Osteoblast (primary cell): ENCODE results near the gene EFHB. TPM values are rescaled to one million over a fixed set of nuclear protein-coding genes. Genes with fewer than 3 reads are reported as not detected.
"Not testable (repeated sequence)": the region's sequence is repeated elsewhere in the genome, so short reads cannot be mapped to it uniquely, and the experiment has no call there.

ENCODE experiments used
- DNase-seq: peaks from one replicate; pipeline ENCODE4 v3.0.0; 2011; ENCODE audit warnings: low spot score, mixed read lengths; ENCODE audit not compliant: insufficient read length; ENCODE audit errors: missing footprints
- H2AFZ ChIP-seq: 2 replicates; pipeline ENCODE4 v1.6.0; 2011; ENCODE audit warnings: mild to moderate bottlenecking, low read length
- H3K27ac ChIP-seq: 2 replicates; pipeline ENCODE4 v1.5.1; 2011; ENCODE audit warnings: mild to moderate bottlenecking, low read depth, low read length, moderate library complexity
- H3K27me3 ChIP-seq: 2 replicates; pipeline ENCODE4 v1.6.0; 2012; ENCODE audit warnings: mild to moderate bottlenecking, control low read depth, inconsistent platforms, low read length, moderate library complexity; ENCODE audit not compliant: insufficient read depth
- H3K36me3 ChIP-seq: 2 replicates; pipeline ENCODE4 v1.5.1; 2011; ENCODE audit warnings: mild to moderate bottlenecking, low read length, control low read depth, moderate library complexity; ENCODE audit not compliant: insufficient read depth
- H3K4me1 ChIP-seq: 2 replicates; pipeline ENCODE4 v1.5.1; 2011; ENCODE audit warnings: mild to moderate bottlenecking, low read length, control low read depth, moderate library complexity; ENCODE audit not compliant: insufficient read depth
- H3K4me2 ChIP-seq: 2 replicates; pipeline ENCODE4 v1.6.0; 2011; ENCODE audit warnings: mild to moderate bottlenecking, low read length; ENCODE audit not compliant: insufficient read depth
- H3K4me3 ChIP-seq: fragments of 200-600 bp; sonication (generic); 3 replicates; pipeline ENCODE4 v1.5.1; 2012; ENCODE audit warnings: mild to moderate bottlenecking, low read length, inconsistent platforms; ENCODE audit not compliant: insufficient read depth
- H3K79me2 ChIP-seq: 2 replicates; pipeline ENCODE4 v1.6.0; 2012; ENCODE audit warnings: mild to moderate bottlenecking, low read length, control low read depth, inconsistent platforms; ENCODE audit not compliant: insufficient read depth
- H3K9me3 ChIP-seq: 2 replicates; pipeline ENCODE4 v1.5.1; 2011; ENCODE audit warnings: low read depth, low read length, control low read depth
- H4K20me1 ChIP-seq: 2 replicates; pipeline ENCODE4 v1.6.0; 2012; ENCODE audit warnings: mild to moderate bottlenecking, low read length, control low read depth; ENCODE audit not compliant: insufficient read depth
- CTCF ChIP-seq: IDR thresholded peaks from 2 replicates; pipeline ENCODE4 v1.5.1; 2011; ENCODE audit warnings: mild to moderate bottlenecking, low read depth, low read length, moderate library complexity; ENCODE audit errors: extremely low read depth
- total RNA-seq: library from RNA; depleted of rRNA; stranded (reverse); fragments of >200 nt; gene quantifications from 2 replicates; pipeline ENCODE4 v1.2.3, GENCODE V29; 2012

EFHB gene
- total RNA-seq, 1 donor, result 1.8 TPM

GRCh38 chr3:19907523-19907922 is 26.5 kb downstream of the EFHB start:
- Histone ChIP-seq H4K20me1 (no peaks in the 10 kb centered on the region), H3K4me3 (no peak overlapping the region), H3K27me3 (no peaks in the 10 kb centered on the region), H2AFZ (no peak overlapping the region), H3K9me3 (no peaks in the 10 kb centered on the region), H3K36me3 (no peaks in the 10 kb centered on the region), H3K27ac (no peak overlapping the region), H3K79me2 (no peaks in the 10 kb centered on the region), H3K4me1 (no peaks in the 10 kb centered on the region), H3K4me2 (no peak overlapping the region)
- TF ChIP-seq CTCF, result no peak
- DNase-seq, result no peak

- TF ChIP-seq CTCF, result no peak
- peaks cover 1% of the 10 kb centered on the region for H3K4me1 ChIP-seq
Observed at GRCh38 chr3:19903649-19904048, 30.4 kb downstream of the EFHB start.

GRCh38 chr3:19901918-19902317 is 32.1 kb downstream of the EFHB start:
- no peak overlapping the region for H3K4me2 ChIP-seq
- H3K9me3 ChIP-seq, result no peaks in the 10 kb centered on the region
- TF ChIP-seq CTCF, result no peak
- no peak overlapping the region for H2AFZ ChIP-seq
- H3K4me1 ChIP-seq, result peaks cover 5% of the 10 kb centered on the region
- DNase-seq, result no peak
- H4K20me1 ChIP-seq, result no peaks in the 10 kb centered on the region
- no peaks in the 10 kb centered on the region for H3K36me3 ChIP-seq
- H3K27ac ChIP-seq, result no peak overlapping the region
- H3K79me2 ChIP-seq, result no peaks in the 10 kb centered on the region
- H3K4me3 ChIP-seq, result no peak overlapping the region
- no peaks in the 10 kb centered on the region for H3K27me3 ChIP-seq

More at GRCh38 chr3:19903649-19904048, 30.4 kb downstream of the EFHB start:
- no peaks in the 10 kb centered on the region for H3K27me3 ChIP-seq
- no peak overlapping the region for H3K27ac ChIP-seq
- H4K20me1 ChIP-seq, result no peaks in the 10 kb centered on the region
- H3K9me3 ChIP-seq, result no peaks in the 10 kb centered on the region
- DNase-seq, result no peak
- H3K4me3 ChIP-seq, result no peak overlapping the region
- H3K36me3 ChIP-seq, result no peaks in the 10 kb centered on the region
- no peak overlapping the region for H3K4me2 ChIP-seq
- no peaks in the 10 kb centered on the region for H3K79me2 ChIP-seq
- no peak overlapping the region for H2AFZ ChIP-seq

- Histone ChIP-seq H4K20me1 (no peaks in the 10 kb centered on the region), H3K4me1 (peaks cover 5% of the 10 kb centered on the region), H2AFZ (no peak overlapping the region), H3K27me3 (no peaks in the 10 kb centered on the region), H3K9me3 (no peaks in the 10 kb centered on the region), H3K4me2 (no peak overlapping the region), H3K4me3 (no peak overlapping the region), H3K27ac (no peak overlapping the region), H3K36me3 (no peaks in the 10 kb centered on the region), H3K79me2 (no peaks in the 10 kb centered on the region)
- no peak for DNase-seq
- TF ChIP-seq CTCF, result no peak
Observed at GRCh38 chr3:19901337-19901736, 32.7 kb downstream of the EFHB start.

- H3K27ac ChIP-seq, H3K4me3 ChIP-seq, H4K20me1 ChIP-seq, H3K9me3 ChIP-seq, H3K4me2 ChIP-seq, H2AFZ ChIP-seq, H3K4me1 ChIP-seq, H3K27me3 ChIP-seq, H3K36me3 ChIP-seq, DNase-seq, H3K79me2 ChIP-seq: not testable (repeated sequence)
Observed at GRCh38 chr3:19899833-19900232, 34.2 kb downstream of the EFHB start.
